Lower leg skin (tissue), 3 donors: ENCODE data around the gene TBRG1.

ENCODE experiments used
- POLR2A ChIP-seq, 2 donors: fragments of 450-650 bp; IDR thresholded peaks; one replicate each; pipeline ENCODE4 v1.6.1; 2016 to 2017; ENCODE audit warnings: antibody characterized with exemption in 2 of 2, mild to moderate bottlenecking in 1 of 2, moderate library complexity in 1 of 2
- TF ChIP-seq, protein P1 (sequence below), 3 donors: fragments of 450-650 bp; IDR thresholded peaks; one replicate each; pipeline ENCODE4 v1.5.1; 2016; ENCODE audit warnings: antibody characterized with exemption in 3 of 3, mild to moderate bottlenecking in 3 of 3, moderate library complexity in 2 of 3

DNA sequence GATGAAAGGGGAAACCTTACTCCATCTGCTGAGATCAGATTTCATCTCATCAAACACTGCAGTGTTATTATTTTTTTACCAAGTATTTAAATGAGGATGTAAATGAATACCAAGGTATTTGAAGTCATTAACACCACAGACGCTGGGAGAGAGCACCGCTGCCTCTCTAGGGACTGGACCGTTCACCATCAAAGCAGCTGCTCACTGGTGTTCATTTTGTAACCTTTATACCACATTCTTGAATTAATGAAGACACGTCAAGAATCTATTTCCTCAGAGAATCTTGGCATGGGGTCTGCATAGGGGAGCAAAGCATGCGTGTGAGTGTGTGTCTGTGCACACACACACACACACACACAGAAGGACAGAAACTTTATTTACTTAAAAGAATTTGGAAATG lies 35.2 kb downstream of the TBRG1 start:
- TF ChIP-seq, protein P1, sequence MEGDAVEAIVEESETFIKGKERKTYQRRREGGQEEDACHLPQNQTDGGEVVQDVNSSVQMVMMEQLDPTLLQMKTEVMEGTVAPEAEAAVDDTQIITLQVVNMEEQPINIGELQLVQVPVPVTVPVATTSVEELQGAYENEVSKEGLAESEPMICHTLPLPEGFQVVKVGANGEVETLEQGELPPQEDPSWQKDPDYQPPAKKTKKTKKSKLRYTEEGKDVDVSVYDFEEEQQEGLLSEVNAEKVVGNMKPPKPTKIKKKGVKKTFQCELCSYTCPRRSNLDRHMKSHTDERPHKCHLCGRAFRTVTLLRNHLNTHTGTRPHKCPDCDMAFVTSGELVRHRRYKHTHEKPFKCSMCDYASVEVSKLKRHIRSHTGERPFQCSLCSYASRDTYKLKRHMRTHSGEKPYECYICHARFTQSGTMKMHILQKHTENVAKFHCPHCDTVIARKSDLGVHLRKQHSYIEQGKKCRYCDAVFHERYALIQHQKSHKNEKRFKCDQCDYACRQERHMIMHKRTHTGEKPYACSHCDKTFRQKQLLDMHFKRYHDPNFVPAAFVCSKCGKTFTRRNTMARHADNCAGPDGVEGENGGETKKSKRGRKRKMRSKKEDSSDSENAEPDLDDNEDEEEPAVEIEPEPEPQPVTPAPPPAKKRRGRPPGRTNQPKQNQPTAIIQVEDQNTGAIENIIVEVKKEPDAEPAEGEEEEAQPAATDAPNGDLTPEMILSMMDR (IDR thresholded peaks at IDR 0.05), result no peak
- no peak for TF ChIP-seq POLR2A (IDR thresholded peaks at IDR 0.05)
